ENCODE data around the gene WDR72. TPM values are rescaled to one million over a fixed set of nuclear protein-coding genes. Genes with fewer than 3 reads are reported as not detected.

WDR72 gene
- total RNA-seq, 4 donors from 2014 or later: not detected

DNA sequence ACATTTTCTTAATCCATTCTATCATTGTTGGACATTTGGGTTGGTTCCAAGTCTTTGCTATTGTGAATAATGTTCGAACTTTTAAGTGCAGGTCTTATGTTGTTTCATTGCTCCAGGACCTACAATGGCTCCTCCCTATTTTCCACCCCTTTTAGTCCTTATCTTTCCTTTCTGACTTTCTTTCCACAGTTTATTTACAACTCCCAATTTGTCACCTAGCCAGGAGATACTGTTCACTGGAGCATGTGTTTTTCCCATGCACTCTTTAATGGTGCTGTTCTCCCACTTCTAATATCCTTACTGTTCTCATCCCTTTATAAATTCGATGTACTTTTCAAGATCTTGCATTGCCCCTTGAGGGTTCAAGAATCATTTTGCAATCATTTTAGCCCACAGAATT is 290.0 kb downstream of the WDR72 start:
- Histone ChIP-seq H3K27ac (replicated peaks in 1 of 4) (no peak overlapping the region), H3K4me3 (no peak overlapping the region), H3K36me3 (no peaks in the 10 kb centered on the region), H3K27me3 (no peaks in the 10 kb centered on the region), H3K9me3 (no peaks in the 10 kb centered on the region), H3K4me1 (no peaks in the 10 kb centered on the region)
- no peak for DNase-seq (ENCODE audit: extremely low spot score)
- intact Hi-C loops (cut with DNase I): no loop called here
- 85% methylated on average over 2 of the region's 2 CpGs for WGBS
- TF ChIP-seq POLR2A (IDR thresholded peaks at IDR 0.05; ENCODE audit: low read depth) (no peak), POLR2AphosphoS5 (IDR thresholded peaks at IDR 0.05) (no peak), EP300 (IDR thresholded peaks at IDR 0.05) (no peak)
- TF ChIP-seq, protein P1, sequence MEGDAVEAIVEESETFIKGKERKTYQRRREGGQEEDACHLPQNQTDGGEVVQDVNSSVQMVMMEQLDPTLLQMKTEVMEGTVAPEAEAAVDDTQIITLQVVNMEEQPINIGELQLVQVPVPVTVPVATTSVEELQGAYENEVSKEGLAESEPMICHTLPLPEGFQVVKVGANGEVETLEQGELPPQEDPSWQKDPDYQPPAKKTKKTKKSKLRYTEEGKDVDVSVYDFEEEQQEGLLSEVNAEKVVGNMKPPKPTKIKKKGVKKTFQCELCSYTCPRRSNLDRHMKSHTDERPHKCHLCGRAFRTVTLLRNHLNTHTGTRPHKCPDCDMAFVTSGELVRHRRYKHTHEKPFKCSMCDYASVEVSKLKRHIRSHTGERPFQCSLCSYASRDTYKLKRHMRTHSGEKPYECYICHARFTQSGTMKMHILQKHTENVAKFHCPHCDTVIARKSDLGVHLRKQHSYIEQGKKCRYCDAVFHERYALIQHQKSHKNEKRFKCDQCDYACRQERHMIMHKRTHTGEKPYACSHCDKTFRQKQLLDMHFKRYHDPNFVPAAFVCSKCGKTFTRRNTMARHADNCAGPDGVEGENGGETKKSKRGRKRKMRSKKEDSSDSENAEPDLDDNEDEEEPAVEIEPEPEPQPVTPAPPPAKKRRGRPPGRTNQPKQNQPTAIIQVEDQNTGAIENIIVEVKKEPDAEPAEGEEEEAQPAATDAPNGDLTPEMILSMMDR (IDR thresholded peaks at IDR 0.05): no peak

Small RNAs within 50 kb of the gene (small RNA-seq; reads per million reads assigned to genes)
- gene RNU2-53P (0 reads per million in 3 donors), gene RNU6-449P (0 reads per million in 3 donors)

Other genes with a start within 250 kb of the WDR72 start
- gene UNC13C, start 218.8 kb upstream of the WDR72 start, total RNA-seq: 1 to 10 TPM in 1 of 4 donors, under 1 TPM in 3; 0.17 to 4.2 (median 0.59) TPM